ENCODE measurements around the gene LSP1.

Gene LSP1

DNA sequence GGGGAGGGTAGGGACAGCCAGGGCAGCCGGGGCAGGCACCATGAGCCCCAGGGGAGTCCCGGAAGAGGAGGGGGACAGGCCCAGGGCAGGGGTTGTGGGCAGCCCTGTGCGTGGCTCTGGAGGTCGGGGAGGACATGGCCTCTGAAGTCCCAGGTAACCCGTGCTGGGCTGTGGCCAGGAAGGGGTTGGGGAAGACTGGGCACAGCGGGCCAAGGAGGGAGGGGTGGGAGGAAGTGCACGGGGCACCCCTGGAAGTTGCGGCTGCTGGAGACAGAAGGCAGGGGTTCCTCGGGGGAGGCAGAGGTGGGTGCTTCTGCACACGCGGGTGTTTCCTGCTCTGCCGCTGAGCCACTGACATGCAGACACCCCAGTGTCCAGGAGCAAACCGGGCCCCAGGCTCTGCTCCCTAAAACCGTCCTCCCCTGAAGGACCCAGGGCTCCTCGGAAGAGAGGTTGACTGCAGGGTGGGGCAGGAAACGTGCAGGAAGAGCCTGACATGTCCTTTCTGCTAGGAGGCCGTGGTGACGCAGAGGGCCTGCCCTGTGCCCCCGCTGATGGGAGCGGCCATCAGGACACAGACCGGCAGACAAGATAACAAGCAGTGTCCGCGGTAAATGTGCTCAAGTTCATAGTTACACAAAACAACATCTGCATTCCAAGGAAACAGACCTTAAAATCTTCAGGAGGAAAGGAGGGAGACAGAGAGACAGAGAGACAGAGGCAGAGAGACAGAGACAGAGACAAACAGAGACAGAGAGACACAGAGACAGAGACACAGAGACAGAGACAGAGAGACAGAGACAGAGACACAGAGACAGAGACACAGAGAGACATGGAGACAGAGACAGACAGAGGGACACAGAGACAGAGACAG lies 8.4 kb upstream of the LSP1 start:
- TF ChIP-seq, protein P1, sequence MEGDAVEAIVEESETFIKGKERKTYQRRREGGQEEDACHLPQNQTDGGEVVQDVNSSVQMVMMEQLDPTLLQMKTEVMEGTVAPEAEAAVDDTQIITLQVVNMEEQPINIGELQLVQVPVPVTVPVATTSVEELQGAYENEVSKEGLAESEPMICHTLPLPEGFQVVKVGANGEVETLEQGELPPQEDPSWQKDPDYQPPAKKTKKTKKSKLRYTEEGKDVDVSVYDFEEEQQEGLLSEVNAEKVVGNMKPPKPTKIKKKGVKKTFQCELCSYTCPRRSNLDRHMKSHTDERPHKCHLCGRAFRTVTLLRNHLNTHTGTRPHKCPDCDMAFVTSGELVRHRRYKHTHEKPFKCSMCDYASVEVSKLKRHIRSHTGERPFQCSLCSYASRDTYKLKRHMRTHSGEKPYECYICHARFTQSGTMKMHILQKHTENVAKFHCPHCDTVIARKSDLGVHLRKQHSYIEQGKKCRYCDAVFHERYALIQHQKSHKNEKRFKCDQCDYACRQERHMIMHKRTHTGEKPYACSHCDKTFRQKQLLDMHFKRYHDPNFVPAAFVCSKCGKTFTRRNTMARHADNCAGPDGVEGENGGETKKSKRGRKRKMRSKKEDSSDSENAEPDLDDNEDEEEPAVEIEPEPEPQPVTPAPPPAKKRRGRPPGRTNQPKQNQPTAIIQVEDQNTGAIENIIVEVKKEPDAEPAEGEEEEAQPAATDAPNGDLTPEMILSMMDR (IDR thresholded peaks at IDR 0.05; ENCODE audit: borderline replicate concordance, control extremely low read depth, extremely low read depth, insufficient read depth, missing control alignments) = no peak
- in situ Hi-C loops (cut with MboI; ENCODE audit: low sequenced_read_pairs, unreplicated experiment) = no loop called here
- DNase-seq (ENCODE audit: low spot score) = no peak

DNA sequence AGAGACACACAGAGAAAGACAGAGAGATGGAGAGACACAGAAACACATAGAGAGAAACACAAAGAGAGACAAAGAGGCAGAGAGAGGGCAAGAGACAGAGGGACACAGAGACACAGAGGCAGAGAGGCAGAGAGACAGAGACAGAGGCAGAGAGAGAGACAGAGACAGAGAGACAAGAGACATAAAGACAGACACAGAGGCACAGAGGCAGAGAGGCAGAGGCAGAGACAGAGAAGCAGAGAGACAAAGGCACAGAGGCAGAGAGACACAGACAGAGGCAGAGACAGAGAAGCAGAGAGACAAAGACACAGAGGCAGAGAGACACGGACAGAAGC lies 7.8 kb upstream of the LSP1 start:
- no peak for DNase-seq (ENCODE audit: low spot score)
- TF ChIP-seq, protein P1 (IDR thresholded peaks at IDR 0.05; ENCODE audit: borderline replicate concordance, control extremely low read depth, extremely low read depth, insufficient read depth, missing control alignments) = no peak
- in situ Hi-C loops (cut with MboI; ENCODE audit: low sequenced_read_pairs, unreplicated experiment) = no loop called here

DNA sequence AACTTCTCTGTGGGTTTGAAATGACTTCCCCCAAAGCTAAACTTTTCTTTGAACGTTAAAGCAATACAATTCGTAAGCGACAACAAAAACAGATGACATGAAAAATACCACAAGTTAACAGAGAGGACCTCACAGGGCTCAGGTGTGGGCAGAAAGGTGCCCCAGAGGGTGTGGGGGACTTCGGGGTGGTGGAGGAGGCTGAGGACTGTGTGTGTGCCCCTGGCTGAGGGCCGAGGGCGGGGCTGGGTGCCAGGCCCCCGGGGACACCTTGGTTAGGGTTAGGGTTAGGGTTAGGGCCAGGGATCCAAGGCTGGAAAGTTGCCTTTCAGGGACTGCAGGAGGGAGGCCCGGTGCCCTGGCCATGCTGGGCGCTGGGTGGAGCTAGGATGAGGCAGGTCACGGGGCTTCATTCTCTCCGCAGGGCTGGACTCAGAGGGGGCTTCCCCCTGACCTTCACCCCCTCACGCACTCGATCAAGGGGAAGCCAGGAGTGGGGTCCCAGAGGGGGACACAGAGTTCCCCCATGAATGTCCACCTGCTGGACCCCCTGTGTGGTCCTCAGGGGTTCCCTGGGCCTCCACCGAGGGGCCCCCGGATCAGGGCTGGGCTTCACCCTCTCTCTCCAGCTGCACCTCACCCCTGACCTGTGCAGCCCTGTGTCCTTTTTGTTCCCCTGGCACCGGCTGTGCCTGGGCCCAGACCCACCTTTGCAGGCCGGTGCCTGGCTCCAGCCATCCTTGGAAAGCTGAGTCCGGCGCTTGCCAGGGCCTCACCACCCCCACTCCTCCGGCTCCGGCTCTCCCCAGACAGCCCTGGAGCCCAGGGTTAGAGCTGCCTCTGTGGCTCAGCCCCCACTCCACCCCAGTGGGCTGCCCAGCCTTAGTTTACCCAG lies 7.1 kb upstream of the LSP1 start:
- no peak for DNase-seq (ENCODE audit: low spot score)
- TF ChIP-seq, protein P1 (IDR thresholded peaks at IDR 0.05; ENCODE audit: borderline replicate concordance, control extremely low read depth, extremely low read depth, insufficient read depth, missing control alignments) = no peak
- in situ Hi-C loops (cut with MboI; ENCODE audit: low sequenced_read_pairs, unreplicated experiment) = no loop called here

DNA sequence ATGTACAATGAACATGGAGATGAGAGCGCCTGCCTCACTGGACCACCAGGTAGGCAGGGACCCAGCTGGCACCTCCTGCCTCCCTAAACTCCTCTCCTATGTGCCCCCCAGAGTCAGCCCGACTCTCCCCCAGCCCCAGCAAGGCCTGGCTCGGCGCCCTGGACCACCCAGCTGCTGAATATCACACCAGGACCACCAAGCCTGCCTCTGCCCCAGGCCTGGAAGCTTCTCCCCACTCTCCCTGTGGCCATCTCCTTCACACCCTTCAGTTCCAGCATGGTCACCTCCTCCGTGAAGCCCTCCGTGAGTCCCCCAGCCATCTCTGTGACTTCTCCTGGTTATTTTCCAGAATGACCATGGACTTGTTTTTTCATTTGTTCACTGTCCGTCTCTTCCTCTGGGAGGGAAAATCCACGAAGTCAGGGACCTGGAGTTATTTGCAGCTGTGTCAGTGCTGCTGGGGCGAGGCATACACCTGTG lies 6.4 kb upstream of the LSP1 start:
- DNase-seq (ENCODE audit: low spot score) = no peak
- TF ChIP-seq, protein P1 (IDR thresholded peaks at IDR 0.05; ENCODE audit: borderline replicate concordance, control extremely low read depth, extremely low read depth, insufficient read depth, missing control alignments) = no peak
- in situ Hi-C loops (cut with MboI; ENCODE audit: low sequenced_read_pairs, unreplicated experiment) = no loop called here

DNA sequence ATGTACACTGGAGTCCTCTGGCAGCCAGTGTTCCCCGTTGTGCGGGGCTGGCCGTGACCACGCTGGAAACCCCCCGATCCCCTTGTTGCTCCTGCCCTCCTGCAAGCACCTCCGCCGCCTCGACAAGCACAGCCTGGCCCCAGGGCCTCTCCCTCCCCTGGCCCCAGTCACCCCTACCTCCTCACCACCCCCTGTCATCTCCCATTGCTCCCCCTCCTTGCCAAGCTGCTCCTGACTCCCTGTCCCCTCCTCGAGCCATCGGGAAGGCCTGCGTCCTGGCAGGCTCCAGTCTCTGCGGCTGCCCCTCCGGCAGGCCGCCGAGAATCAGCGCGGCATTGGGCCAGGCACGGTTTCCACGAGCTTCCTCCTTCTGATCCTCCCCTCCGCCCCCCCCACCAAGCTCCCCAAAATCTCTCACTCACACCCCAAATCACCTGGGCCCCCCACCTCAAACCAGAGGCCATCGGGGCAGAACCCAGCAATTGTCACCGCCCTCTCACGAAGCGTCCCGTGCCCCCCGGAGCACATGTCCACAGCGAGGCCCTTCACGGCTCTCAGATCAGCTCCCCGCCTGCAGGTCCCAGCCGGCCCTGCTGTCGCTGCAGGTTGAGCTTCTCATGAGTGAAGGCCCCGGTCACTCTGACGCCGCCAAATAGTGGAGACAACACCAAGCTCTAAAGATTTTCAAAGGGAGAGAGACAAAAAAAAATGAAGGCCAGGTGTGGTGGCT lies 5.7 kb upstream of the LSP1 start:
- in situ Hi-C loops (cut with MboI; ENCODE audit: low sequenced_read_pairs, unreplicated experiment) = no loop called here
- DNase-seq (ENCODE audit: low spot score) = no peak
- TF ChIP-seq, protein P1 (IDR thresholded peaks at IDR 0.05; ENCODE audit: borderline replicate concordance, control extremely low read depth, extremely low read depth, insufficient read depth, missing control alignments) = no peak

Data from GM13976 (cell line).